Measurements from ENCODE around the gene EPHA4. TPM values are rescaled to one million over a fixed set of nuclear protein-coding genes. Genes with fewer than 3 reads are reported as not detected.

Gene EPHA4
- total and polyA plus RNA-seq, 9 donors = 11.3 to 39.3 (median 24.9) TPM

GRCh38 chr2:221571551-221572218, 419 bp downstream of the EPHA4 start:
- Histone ChIP-seq H3K4me3 (peak overlapping the region; percentile 48), H3K4me1 (ENCODE audit: insufficient read depth) (peaks cover 12% of the 10 kb centered on the region), H3K36me3 (no peaks in the 10 kb centered on the region), H3K27me3 (no peaks in the 10 kb centered on the region), H3K9me3 (no peaks in the 10 kb centered on the region), H3K27ac (peak overlapping the region; percentile 44 to 47)
- DNase-seq = peak in 4 of 5 donors; percentile 36 to 68 (median 44)
- intact Hi-C loops (cut with DNase I) = loop anchor here (2.0 to 10.0 kb wide), 8 partner anchors 396 to 1837 kb away; no protein-coding TSS in a partner anchor
- 0 to 1% (median 0%) methylated on average over 48 to 61 of the region's 61 CpGs for WGBS, 3 donors
- no peak for TF ChIP-seq POLR2A (IDR thresholded peaks at IDR 0.05)
- TF ChIP-seq, protein P1, sequence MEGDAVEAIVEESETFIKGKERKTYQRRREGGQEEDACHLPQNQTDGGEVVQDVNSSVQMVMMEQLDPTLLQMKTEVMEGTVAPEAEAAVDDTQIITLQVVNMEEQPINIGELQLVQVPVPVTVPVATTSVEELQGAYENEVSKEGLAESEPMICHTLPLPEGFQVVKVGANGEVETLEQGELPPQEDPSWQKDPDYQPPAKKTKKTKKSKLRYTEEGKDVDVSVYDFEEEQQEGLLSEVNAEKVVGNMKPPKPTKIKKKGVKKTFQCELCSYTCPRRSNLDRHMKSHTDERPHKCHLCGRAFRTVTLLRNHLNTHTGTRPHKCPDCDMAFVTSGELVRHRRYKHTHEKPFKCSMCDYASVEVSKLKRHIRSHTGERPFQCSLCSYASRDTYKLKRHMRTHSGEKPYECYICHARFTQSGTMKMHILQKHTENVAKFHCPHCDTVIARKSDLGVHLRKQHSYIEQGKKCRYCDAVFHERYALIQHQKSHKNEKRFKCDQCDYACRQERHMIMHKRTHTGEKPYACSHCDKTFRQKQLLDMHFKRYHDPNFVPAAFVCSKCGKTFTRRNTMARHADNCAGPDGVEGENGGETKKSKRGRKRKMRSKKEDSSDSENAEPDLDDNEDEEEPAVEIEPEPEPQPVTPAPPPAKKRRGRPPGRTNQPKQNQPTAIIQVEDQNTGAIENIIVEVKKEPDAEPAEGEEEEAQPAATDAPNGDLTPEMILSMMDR (IDR thresholded peaks at IDR 0.05) = no peak
- TF ChIP-seq EP300 (IDR thresholded peaks at IDR 0.05) = no peak

GRCh38 chr2:221571025-221571550, 1.0 kb downstream of the EPHA4 start:
- 0 to 1% (median 1%) methylated on average over 37 to 41 of the region's 41 CpGs for WGBS, 3 donors
- Histone ChIP-seq H3K27ac (peak overlapping the region; percentile 15 to 44), H3K4me3 (peak overlapping the region; percentile 48), H3K4me1 (ENCODE audit: insufficient read depth) (peaks cover 12% of the 10 kb centered on the region), H3K27me3 (no peaks in the 10 kb centered on the region), H3K9me3 (no peaks in the 10 kb centered on the region), H3K36me3 (no peaks in the 10 kb centered on the region)
- intact Hi-C loops (cut with DNase I) = loop anchor here (5.0 to 10.0 kb wide), 7 partner anchors 396 to 1836 kb away; no protein-coding TSS in a partner anchor
- TF ChIP-seq POLR2A (IDR thresholded peaks at IDR 0.05) = no peak
- TF ChIP-seq, protein P1 (IDR thresholded peaks at IDR 0.05) = no peak
- no peak for TF ChIP-seq EP300 (IDR thresholded peaks at IDR 0.05)
- peak; percentile 8 to 52 (median 24) for DNase-seq

DNA sequence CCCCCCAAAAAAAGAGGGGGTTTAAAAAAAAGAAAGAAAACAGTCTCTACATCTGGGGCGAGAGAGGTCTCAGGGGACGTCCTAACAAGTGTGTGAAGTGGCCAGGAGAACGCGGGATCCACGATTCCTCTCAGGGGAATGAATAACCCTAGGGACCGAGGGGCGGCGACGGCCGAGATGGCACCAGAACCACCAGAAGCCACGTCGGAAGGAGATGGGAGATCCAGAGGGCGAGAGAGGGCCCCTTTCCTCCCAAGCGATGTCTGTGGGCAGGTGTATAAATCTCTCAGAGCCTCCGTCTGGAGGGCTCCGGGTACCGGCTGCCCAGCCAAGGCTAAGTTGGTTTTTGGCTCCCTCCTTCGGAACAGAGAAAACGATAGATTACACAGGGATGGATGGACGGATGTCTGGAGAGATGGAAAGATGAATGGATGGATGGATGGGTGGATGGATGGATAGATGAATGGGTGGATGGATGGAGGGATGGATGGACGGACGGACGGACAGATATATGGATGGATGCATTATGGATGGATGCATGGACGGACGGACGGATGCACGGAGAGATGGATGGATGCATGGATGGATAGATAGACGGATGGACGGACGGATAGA, 1.7 kb downstream of the EPHA4 start:
- Histone ChIP-seq H3K36me3 (no peaks in the 10 kb centered on the region), H3K9me3 (no peaks in the 10 kb centered on the region), H3K27me3 (no peaks in the 10 kb centered on the region), H3K4me3 (peak overlapping the region; percentile 48), H3K4me1 (ENCODE audit: insufficient read depth) (peaks cover 12% of the 10 kb centered on the region), H3K27ac (no peak overlapping the region)
- intact Hi-C loops (cut with DNase I) = loop anchor here (5.0 to 10.0 kb wide), 7 partner anchors 397 to 1836 kb away; no protein-coding TSS in a partner anchor
- TF ChIP-seq, protein P1 (IDR thresholded peaks at IDR 0.05) = no peak
- no peak for TF ChIP-seq EP300 (IDR thresholded peaks at IDR 0.05)
- no peak for TF ChIP-seq POLR2A (IDR thresholded peaks at IDR 0.05)
- peak; percentile 20 to 52 (median 25) for DNase-seq
- WGBS, 3 donors = 3 to 4% (median 4%) methylated on average over 30 of the region's 30 CpGs

DNA sequence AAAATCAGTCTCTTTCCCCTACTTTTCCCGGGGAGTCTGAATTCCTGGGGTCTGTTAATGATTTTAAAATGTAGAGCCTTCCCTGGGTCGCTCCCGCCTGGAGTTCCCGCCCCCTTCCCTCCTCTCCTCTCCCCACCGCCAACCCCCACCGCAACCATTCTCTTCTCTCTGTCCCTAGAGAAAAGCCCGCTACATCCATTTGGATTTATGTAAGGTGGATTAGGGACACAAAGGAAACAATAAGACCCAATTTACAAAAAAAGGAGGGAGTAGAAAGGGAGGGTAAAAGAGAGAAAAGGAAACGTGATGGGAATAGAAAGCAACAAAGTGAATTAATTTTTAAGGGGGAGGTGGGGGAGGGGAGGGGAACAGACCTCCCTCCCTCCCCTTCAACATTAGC, 2.2 kb downstream of the EPHA4 start:
- TF ChIP-seq, protein P1 (IDR thresholded peaks at IDR 0.05) = no peak
- no peak for TF ChIP-seq EP300 (IDR thresholded peaks at IDR 0.05)
- no peak for TF ChIP-seq POLR2A (IDR thresholded peaks at IDR 0.05)
- Histone ChIP-seq H3K27ac (no peak overlapping the region), H3K27me3 (no peaks in the 10 kb centered on the region), H3K36me3 (no peaks in the 10 kb centered on the region), H3K4me1 (ENCODE audit: insufficient read depth) (peaks cover 12% of the 10 kb centered on the region), H3K9me3 (no peaks in the 10 kb centered on the region), H3K4me3 (peak overlapping the region; percentile 48)
- DNase-seq = no peak
- 34 to 45% (median 34%) methylated on average over 8 of the region's 8 CpGs for WGBS, 3 donors
- intact Hi-C loops (cut with DNase I) = loop anchor here (5.0 to 10.0 kb wide), 7 partner anchors 397 to 1835 kb away; no protein-coding TSS in a partner anchor

Data from ovary (tissue), 9 donors.